Activated CD8-positive, alpha-beta memory T cell treated with anti-CD3 and anti-CD28 coated beads for 36 hours (primary cell): ENCODE measurements around the gene NAV2. TPM values are rescaled to one million over a fixed set of nuclear protein-coding genes. Genes with fewer than 3 reads are reported as not detected.

Experiments used
- CTCF ChIA-PET: fragments of 350-600 bp; sonication (Branson Sonifier 250); formaldehyde crosslinking; loops from one replicate; lab custom pipeline; 2021; ENCODE audit warnings: antibody characterized with exemption; lab: Charles Lee
- POLR2A ChIA-PET: fragments of 350-600 bp; sonication (Branson Sonifier 250); formaldehyde crosslinking; loops from one replicate; lab custom pipeline; 2021; ENCODE audit warnings: antibody characterized with exemption; lab: Charles Lee
- total RNA-seq, 2 experiments: library from RNA; stranded (reverse); gene quantifications; one replicate each; pipeline ENCODE4 v1.2.3, GENCODE V29; 2021

Gene NAV2
- total RNA-seq, 2 experiments from 2014 or later = 0.23 to 0.25 TPM

GRCh38 chr11:19817265-19817851, 104.7 kb downstream of the NAV2 start:
- POLR2A ChIA-PET = no interaction called here
- CTCF ChIA-PET = no interaction called here

DNA sequence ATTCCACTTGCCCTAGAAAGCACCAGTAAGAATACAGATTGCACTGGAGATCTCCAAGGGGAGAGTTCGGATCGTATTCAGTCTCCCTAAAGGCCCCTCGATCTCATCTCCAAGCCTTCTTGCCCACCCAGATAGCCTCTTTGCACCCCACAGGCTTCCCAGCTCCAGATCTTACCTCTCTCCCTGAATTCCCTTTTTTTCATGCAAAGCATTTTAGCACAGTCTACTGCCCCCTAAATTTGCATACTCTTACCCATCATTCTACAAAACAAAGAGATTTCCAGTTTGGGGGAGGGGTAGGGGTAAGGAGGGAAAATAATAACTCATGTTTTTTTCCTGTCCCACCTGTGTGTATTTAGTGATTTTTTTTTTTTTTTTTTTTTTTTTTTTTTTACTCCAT, 105.2 kb downstream of the NAV2 start:
- CTCF ChIA-PET = no interaction called here
- POLR2A ChIA-PET = no interaction called here

GRCh38 chr11:19818619-19819018, 106.0 kb downstream of the NAV2 start:
- POLR2A ChIA-PET = no interaction called here
- CTCF ChIA-PET = no interaction called here

- CTCF ChIA-PET = no interaction called here
- POLR2A ChIA-PET = no interaction called here
Observed at GRCh38 chr11:19819148-19819547, 106.5 kb downstream of the NAV2 start.

DNA sequence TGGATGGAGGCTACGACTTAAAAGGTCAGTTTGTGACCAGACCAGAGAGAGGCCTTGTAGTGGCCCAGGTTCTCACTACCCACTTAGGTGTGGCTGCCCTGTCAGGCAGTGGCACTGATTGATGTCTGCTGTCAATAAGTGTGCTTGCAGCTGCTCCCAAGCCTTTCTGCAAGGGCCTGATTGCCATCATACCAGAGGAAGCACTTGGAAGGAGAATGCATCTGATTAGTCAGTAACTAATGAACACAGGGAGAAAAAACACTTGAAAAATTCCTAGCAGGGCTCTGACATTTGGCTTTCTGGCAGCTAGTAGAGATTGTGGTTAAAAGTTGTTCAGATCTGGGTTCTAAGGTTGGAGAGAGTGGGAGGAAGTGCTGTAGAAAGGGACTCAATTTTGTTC, 107.5 kb downstream of the NAV2 start:
- ChIA-PET POLR2A (no interaction called here), CTCF (no interaction called here)

GRCh38 chr11:19821412-19821875, 108.8 kb downstream of the NAV2 start:
- ChIA-PET POLR2A (no interaction called here), CTCF (no interaction called here)

DNA sequence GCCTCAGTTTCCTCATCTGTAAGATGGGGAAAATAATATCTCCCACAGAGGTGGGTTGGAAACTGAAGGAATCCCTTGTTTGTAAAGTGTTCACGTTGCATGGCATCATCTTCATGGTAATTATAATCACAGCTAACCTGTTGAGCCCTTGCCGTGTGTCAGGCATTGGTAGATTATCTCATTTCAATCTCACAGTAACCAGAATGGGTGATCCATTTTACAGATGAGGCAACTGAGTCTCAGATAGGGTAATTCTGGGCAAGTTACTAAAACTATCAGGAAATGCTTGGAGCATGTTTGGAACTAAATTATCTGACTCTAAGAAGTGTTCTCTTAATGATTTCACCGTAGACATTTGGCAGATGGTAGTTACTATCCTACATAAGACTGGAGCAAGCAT, 109.4 kb downstream of the NAV2 start:
- ChIA-PET POLR2A (no interaction called here), CTCF (no interaction called here)

- ChIA-PET CTCF (no interaction called here), POLR2A (no interaction called here)
Observed at GRCh38 chr11:19822531-19822930, 109.9 kb downstream of the NAV2 start.

DNA sequence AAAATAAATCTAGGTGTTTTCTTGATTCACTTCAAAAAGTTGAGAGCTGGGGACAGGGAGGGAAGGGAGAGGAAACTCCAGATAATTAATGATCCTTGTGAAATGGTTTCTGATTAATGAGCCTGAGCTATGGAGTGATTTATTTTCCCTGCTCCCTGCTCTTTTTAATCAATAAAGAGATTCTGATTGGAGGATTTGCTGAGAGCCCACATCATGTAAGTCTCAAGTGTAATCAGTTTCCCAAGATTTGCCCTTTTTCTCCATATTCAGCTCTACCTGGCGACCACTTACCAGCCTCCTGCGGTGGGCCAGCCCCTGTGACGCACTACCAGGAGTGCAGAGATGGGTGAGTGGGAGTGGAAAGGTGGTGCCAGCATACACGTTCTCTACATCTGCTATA, 114.0 kb downstream of the NAV2 start:
- CTCF ChIA-PET = no interaction called here
- POLR2A ChIA-PET = no interaction called here

DNA sequence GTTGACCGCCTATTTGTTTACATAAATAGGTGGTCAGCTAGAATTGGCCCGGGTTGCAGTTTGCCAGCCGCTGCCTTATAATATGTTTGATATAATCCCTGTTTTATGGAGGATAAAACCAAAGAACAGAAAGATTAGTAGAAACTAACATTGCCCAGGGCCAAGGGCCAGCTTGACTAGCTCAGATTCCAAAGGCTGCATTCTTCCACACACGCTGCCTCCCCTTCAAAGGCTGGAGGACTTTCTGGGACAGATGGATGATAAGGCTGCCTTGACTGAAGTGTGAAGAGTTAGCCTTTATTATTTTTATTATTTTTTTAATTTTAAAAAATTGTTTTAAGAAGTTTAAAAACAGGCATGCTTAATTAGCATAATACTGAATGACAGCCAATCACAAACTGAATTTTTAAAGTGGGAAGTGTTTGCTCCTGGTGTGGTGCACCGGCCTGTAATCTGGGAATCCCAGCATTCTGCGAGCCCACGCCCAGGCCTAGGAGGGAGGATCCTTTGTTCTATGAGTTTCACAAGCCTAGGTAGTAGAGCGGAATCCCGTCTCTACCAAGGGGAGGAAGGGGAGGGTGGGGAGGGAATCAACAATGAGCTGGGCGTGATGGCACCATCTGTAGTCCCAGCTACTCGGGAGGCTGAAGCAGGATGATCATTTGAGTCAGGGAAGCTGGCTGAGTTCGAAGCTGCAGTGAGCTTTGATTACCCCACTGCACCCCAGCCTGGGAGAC, 114.9 kb downstream of the NAV2 start:
- CTCF ChIA-PET = no interaction called here
- POLR2A ChIA-PET = no interaction called here

DNA sequence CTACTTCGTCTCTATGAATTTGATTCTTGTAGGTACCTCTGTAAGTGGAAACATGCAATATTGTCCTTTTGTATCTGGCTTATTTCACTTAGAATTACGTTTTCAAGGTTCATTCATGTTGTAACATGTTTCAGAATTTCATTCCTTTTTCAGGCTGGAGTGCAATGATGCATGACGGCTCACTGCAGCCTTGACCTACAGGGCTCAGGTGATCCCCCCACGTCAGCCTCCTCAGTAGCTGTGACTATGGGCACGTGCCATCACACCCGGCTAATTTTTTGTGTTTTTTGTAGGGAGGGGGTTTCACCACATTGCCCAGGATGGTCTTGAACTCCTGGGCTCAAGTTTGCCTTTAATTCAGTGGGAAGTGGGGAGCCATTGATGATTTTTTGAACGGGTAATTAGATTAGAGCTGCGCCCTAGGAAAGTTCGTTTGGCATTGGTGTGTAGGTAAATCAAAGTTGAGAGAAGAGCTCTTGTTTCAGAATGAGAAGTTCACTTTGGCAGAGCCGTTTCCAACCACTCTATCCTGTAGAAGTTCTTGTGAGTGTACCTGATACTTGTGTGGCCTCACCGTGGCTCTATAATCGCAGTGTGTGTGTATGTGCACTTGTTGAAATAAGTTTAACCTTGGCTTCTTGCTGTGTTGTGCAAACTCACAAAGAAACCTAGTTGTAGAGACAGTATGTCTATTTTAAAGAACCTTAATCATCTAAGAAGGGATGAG, 115.9 kb downstream of the NAV2 start:
- ChIA-PET POLR2A (no interaction called here), CTCF (no interaction called here)

- CTCF ChIA-PET = no interaction called here
- POLR2A ChIA-PET = no interaction called here
Observed at GRCh38 chr11:19829109-19829837, 116.6 kb downstream of the NAV2 start.

GRCh38 chr11:19832086-19832750, 119.6 kb downstream of the NAV2 start:
- ChIA-PET CTCF (no interaction called here), POLR2A (no interaction called here)

GRCh38 chr11:19832901-19833300, 120.3 kb downstream of the NAV2 start:
- POLR2A ChIA-PET = no interaction called here
- CTCF ChIA-PET = no interaction called here

DNA sequence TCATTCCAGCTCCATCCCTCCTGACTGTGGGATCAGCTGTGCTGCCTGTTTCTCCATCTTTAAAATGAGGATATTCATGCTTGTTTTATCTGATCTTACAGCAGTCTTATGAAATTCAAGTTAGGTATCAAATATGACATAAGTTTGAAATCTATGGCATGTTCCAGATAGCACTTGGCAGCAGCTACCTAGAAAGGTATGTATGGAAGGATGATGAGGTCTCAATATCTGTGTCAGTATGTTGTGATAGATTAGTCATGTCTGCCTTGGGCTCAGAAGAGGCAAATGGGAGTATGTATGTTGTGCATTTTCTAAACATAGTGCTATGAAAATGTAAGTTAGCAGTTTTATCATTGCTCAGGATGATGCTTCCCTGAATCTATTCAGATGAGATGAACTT, 122.1 kb downstream of the NAV2 start:
- ChIA-PET POLR2A (no interaction called here), CTCF (no interaction called here)

- POLR2A ChIA-PET = no interaction called here
- CTCF ChIA-PET = no interaction called here
Observed at GRCh38 chr11:19836666-19837065, 124.0 kb downstream of the NAV2 start.

DNA sequence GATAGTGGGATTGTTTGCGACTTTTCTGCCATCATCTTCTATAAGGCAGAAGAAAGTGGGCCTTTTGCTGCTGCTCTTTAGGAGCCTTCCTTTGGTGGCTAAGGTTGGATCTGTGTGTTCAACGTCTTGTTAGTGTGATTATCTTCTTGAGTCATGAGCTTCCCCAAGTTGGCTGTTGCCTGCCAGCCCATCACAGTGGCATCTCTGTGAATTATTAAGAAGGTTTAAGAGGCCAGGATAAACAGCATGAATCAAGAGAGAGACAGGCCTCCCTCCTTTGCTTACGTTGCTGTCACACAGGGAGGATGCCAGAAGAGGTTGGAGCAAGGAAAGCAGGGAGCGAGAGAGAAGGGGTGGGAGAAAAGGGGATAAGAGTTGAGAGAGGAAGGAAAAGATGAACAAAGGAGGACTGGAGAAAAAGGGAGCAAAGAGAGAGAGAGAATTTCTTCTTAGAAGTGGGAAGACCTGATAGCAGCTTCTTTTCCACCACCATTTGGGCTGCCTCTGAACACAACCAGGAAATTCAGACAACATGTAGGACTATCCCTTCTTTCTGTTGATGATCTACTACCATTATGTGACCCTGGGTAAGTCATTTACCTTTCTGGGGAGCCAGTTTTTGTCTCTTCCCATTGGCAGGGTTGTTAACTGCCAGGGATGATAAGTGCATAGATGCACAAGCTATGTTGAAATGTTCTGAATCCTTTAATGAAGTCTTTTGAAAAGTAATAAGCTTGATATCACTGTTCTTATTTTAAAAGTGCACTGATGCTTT, 126.5 kb downstream of the NAV2 start:
- ChIA-PET CTCF (no interaction called here), POLR2A (no interaction called here)

- POLR2A ChIA-PET = no interaction called here
- CTCF ChIA-PET = interaction anchor here (0.9 kb wide), 1 partner anchor 54 kb away, joined by 5 read pairs; no protein-coding TSS in a partner anchor
Observed at GRCh38 chr11:19840961-19841360, 128.3 kb downstream of the NAV2 start.

- POLR2A ChIA-PET = no interaction called here
- CTCF ChIA-PET = no interaction called here
Observed at GRCh38 chr11:19842505-19842904, 129.9 kb downstream of the NAV2 start.
